Mucosa of stomach (tissue), 1 donor: ENCODE measurements around the gene MAPK11.
"Not testable (repeated sequence)": the region's sequence is repeated elsewhere in the genome, so short reads cannot be mapped to it uniquely, and the experiment has no call there.

Experiments used
- H3K27me3 ChIP-seq: one replicate; pipeline ENCODE4 v1.7.0; 2013; ENCODE audit warnings: mild to moderate bottlenecking, low read length; ENCODE audit not compliant: control insufficient read depth, insufficient read depth
- H3K36me3 ChIP-seq: one replicate; pipeline ENCODE4 v1.7.0; 2013; ENCODE audit warnings: low read length; ENCODE audit not compliant: control insufficient read depth, insufficient read depth
- H3K4me1 ChIP-seq: one replicate; pipeline ENCODE4 v1.7.0; 2013; ENCODE audit warnings: mild to moderate bottlenecking, low read length; ENCODE audit not compliant: control insufficient read depth, insufficient read depth
- H3K4me3 ChIP-seq: one replicate; pipeline ENCODE4 v1.7.0; 2013; ENCODE audit warnings: low read length
- H3K9ac ChIP-seq: one replicate; pipeline ENCODE4 v1.7.0; 2013; ENCODE audit warnings: mild to moderate bottlenecking, low read length, moderate library complexity
- H3K9me3 ChIP-seq: one replicate; pipeline ENCODE4 v1.7.0; 2013; ENCODE audit warnings: mild to moderate bottlenecking, low read length, moderate library complexity; ENCODE audit not compliant: control insufficient read depth
- donor health status: Pancreatic carcinoma.

The MAPK11 gene

GRCh38 chr22:50278461-50278860, 8.3 kb upstream of the MAPK11 start:
- Histone ChIP-seq H3K4me1 (peaks cover 44% of the 10 kb centered on the region), H3K9me3 (no peaks in the 10 kb centered on the region), H3K27me3 (no peaks in the 10 kb centered on the region), H3K4me3 (no peak overlapping the region), H3K36me3 (peaks cover 42% of the 10 kb centered on the region), H3K9ac (no peak overlapping the region)

- H3K9ac ChIP-seq: no peak overlapping the region
- no peak overlapping the region for H3K4me3 ChIP-seq
- H3K4me1 ChIP-seq: peaks cover 37% of the 10 kb centered on the region
- no peaks in the 10 kb centered on the region for H3K27me3 ChIP-seq
- peaks cover 42% of the 10 kb centered on the region for H3K36me3 ChIP-seq
- H3K9me3 ChIP-seq: no peaks in the 10 kb centered on the region
These were observed 7.6 kb upstream of the MAPK11 start for GRCh38 chr22:50277761-50278160.

- Histone ChIP-seq H3K9ac (no peak overlapping the region), H3K4me1 (peaks cover 33% of the 10 kb centered on the region), H3K27me3 (peaks cover 1% of the 10 kb centered on the region), H3K4me3 (no peak overlapping the region), H3K9me3 (no peaks in the 10 kb centered on the region), H3K36me3 (peaks cover 33% of the 10 kb centered on the region)
These were observed 6.0 kb upstream of the MAPK11 start for GRCh38 chr22:50276143-50276542.

GRCh38 chr22:50275181-50276055, 5.2 kb upstream of the MAPK11 start:
- H3K36me3 ChIP-seq: peaks cover 29% of the 10 kb centered on the region

GRCh38 chr22:50274771-50275170, 4.6 kb upstream of the MAPK11 start:
- peaks cover 5% of the 10 kb centered on the region for H3K27me3 ChIP-seq
- no peak overlapping the region for H3K9ac ChIP-seq
- no peak overlapping the region for H3K4me3 ChIP-seq
- H3K4me1 ChIP-seq: peaks cover 31% of the 10 kb centered on the region
- no peaks in the 10 kb centered on the region for H3K9me3 ChIP-seq
- peaks cover 25% of the 10 kb centered on the region for H3K36me3 ChIP-seq

More at GRCh38 chr22:50275181-50276055, 5.2 kb upstream of the MAPK11 start:
- H3K9ac ChIP-seq: no peak overlapping the region
- H3K9me3 ChIP-seq: no peaks in the 10 kb centered on the region
- no peak overlapping the region for H3K4me3 ChIP-seq
- H3K4me1 ChIP-seq: peaks cover 36% of the 10 kb centered on the region
- H3K27me3 ChIP-seq: peaks cover 5% of the 10 kb centered on the region

GRCh38 chr22:50274311-50274710, 4.1 kb upstream of the MAPK11 start:
- Histone ChIP-seq H3K36me3 (peaks cover 21% of the 10 kb centered on the region), H3K4me3 (no peak overlapping the region), H3K9ac (no peak overlapping the region), H3K9me3 (no peaks in the 10 kb centered on the region), H3K27me3 (peaks cover 9% of the 10 kb centered on the region), H3K4me1 (peaks cover 31% of the 10 kb centered on the region)

GRCh38 chr22:50273781-50274180, 3.6 kb upstream of the MAPK11 start:
- not testable (repeated sequence) for H3K4me3 ChIP-seq, H3K9ac ChIP-seq, H3K9me3 ChIP-seq
- Histone ChIP-seq H3K4me1 (peaks cover 36% of the 10 kb centered on the region), H3K36me3 (peaks cover 17% of the 10 kb centered on the region), H3K27me3 (peaks cover 14% of the 10 kb centered on the region)

DNA sequence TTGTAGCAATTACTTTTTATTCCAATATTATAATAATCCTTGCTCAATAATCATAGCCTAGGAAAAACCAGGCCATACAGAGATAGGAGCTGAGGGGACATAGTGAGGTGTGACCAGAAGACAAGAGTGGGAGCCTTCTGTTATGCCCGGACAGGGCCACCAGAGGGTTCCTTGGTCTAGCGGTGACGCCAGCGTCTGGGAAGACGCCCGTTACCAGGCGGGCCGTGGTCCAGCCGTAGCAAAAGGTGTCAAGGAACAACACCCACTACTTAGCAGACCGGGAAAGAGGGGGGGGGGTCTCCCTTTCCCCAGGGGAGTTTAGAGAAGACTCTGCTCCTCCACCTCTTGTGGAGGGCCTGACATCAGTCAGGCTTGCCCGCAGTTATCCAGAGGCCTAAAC, 3.2 kb upstream of the MAPK11 start:
- not testable (repeated sequence) for H3K9ac ChIP-seq, H3K9me3 ChIP-seq, H3K4me3 ChIP-seq
- H3K36me3 ChIP-seq: peaks cover 17% of the 10 kb centered on the region
- H3K4me1 ChIP-seq: peaks cover 41% of the 10 kb centered on the region
- H3K27me3 ChIP-seq: peaks cover 14% of the 10 kb centered on the region

DNA sequence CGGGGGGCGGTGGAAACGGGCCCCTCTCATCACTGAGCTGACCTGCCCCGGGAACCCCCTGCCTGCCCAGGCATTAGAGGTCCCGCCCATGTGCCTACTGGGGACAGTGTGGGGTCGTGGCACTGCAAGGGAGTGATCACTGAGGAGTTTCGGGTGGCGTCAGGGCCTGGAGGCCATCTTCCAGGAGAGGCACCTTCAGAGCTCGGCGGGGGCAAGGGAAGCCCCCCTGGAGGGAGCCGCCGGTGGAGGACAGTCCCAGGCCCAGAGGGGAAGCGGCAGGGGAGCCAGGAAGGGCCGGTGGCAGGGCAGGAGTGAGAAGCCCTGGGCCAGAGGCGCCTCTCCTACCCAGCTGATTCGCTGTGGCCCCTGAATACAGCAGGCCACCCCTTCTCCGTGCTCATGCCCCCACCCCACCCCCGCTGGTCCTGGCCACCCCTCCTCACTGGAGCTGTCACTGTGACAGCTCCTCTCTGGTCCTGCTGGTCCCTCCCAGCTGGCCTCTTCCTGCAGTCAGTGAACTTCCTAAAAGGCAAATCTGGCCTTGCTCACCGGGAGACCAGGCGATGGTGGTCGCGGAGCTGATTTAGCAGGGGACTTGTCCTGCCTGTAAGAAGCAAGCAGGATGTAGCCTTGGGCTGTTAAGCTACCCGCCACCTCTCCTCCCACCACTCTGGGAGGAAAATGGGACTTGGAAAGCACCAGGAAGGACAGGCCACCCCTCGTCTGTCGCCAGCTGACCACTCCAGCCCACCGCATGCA, 2.0 kb upstream of the MAPK11 start:
- H3K4me1 ChIP-seq: peaks cover 47% of the 10 kb centered on the region
- peaks cover 14% of the 10 kb centered on the region for H3K36me3 ChIP-seq
- H3K4me3 ChIP-seq: no peak overlapping the region
- peaks cover 21% of the 10 kb centered on the region for H3K27me3 ChIP-seq
- H3K9me3 ChIP-seq: no peaks in the 10 kb centered on the region
- no peak overlapping the region for H3K9ac ChIP-seq

- H3K4me1 ChIP-seq: peaks cover 47% of the 10 kb centered on the region
- no peaks in the 10 kb centered on the region for H3K9me3 ChIP-seq
- H3K4me3 ChIP-seq: no peak overlapping the region
- H3K36me3 ChIP-seq: peaks cover 8% of the 10 kb centered on the region
- no peak overlapping the region for H3K9ac ChIP-seq
- H3K27me3 ChIP-seq: peaks cover 28% of the 10 kb centered on the region
These were observed 1.4 kb upstream of the MAPK11 start for GRCh38 chr22:50271519-50271970.

GRCh38 chr22:50270666-50271394, 650 bp upstream of the MAPK11 start:
- H3K9ac ChIP-seq: peak overlapping the region; percentile 39
- peaks cover 34% of the 10 kb centered on the region for H3K27me3 ChIP-seq
- no peak overlapping the region for H3K4me3 ChIP-seq
- peaks cover 4% of the 10 kb centered on the region for H3K36me3 ChIP-seq
- H3K9me3 ChIP-seq: no peaks in the 10 kb centered on the region
- peaks cover 47% of the 10 kb centered on the region for H3K4me1 ChIP-seq
